Astrocyte (in vitro differentiated cells and primary cell): ENCODE data around the gene EHBP1. TPM values are rescaled to one million over a fixed set of nuclear protein-coding genes. Genes with fewer than 3 reads are reported as not detected.

Experiments
- DNase-seq: peaks from one replicate; pipeline ENCODE4 v3.0.0-alpha.2; 2010; ENCODE audit warnings: low read depth
- FAIRE-seq: peaks from 2 replicates; lab custom pipeline; 2011; peaks lifted over from hg19 to GRCh38; lab: Jason Lieb, UNC
- H2AFZ ChIP-seq: 2 replicates; pipeline ENCODE4 v1.6.0; 2012; ENCODE audit warnings: low read depth, low read length, inconsistent platforms
- H3K27ac ChIP-seq: 2 replicates; pipeline ENCODE4 v1.5.1; 2011; ENCODE audit warnings: low read depth, low read length, inconsistent platforms
- H3K27me3 ChIP-seq: 2 replicates; pipeline ENCODE4 v1.6.0; 2011; ENCODE audit warnings: low read length, inconsistent platforms; ENCODE audit not compliant: insufficient read depth
- H3K36me3 ChIP-seq: 2 replicates; pipeline ENCODE4 v1.5.1; 2011; ENCODE audit warnings: low read length, inconsistent platforms; ENCODE audit not compliant: insufficient read depth
- H3K4me1 ChIP-seq: 2 replicates; pipeline ENCODE4 v1.5.1; 2011; ENCODE audit warnings: low read length, inconsistent platforms; ENCODE audit not compliant: insufficient read depth
- H3K4me2 ChIP-seq: 2 replicates; pipeline ENCODE4 v1.6.0; 2012; ENCODE audit warnings: low read length, inconsistent platforms
- H3K4me3 ChIP-seq: 2 replicates; pipeline ENCODE4 v1.5.1; 2011; ENCODE audit warnings: low read depth, mild to moderate bottlenecking, low read length, inconsistent platforms; ENCODE audit not compliant: insufficient read depth
- H3K79me2 ChIP-seq: 2 replicates; pipeline ENCODE4 v1.6.0; 2012; ENCODE audit warnings: mild to moderate bottlenecking, low read length, inconsistent platforms; ENCODE audit not compliant: insufficient read depth
- H3K9ac ChIP-seq: 2 replicates; pipeline ENCODE4 v1.6.0; 2012; ENCODE audit warnings: mild to moderate bottlenecking, low read length, inconsistent platforms
- H3K9me3 ChIP-seq: 2 replicates; pipeline ENCODE4 v1.5.1; 2012; ENCODE audit warnings: low read depth, mild to moderate bottlenecking, low read length, inconsistent platforms; ENCODE audit not compliant: insufficient read depth
- H4K20me1 ChIP-seq: 2 replicates; pipeline ENCODE4 v1.6.0; 2012; ENCODE audit warnings: low read length, inconsistent platforms; ENCODE audit not compliant: insufficient read depth
- H3K27ac Mint-ChIP-seq: one replicate; pipeline ENCODE4 v1.8.0; 2021; ENCODE audit warnings: mild to moderate bottlenecking, mixed read lengths; ENCODE audit not compliant: unreplicated experiment
- H3K27me3 Mint-ChIP-seq: one replicate; pipeline ENCODE4 v1.8.0; 2021; ENCODE audit warnings: low read depth, mixed read lengths; ENCODE audit not compliant: unreplicated experiment
- H3K36me3 Mint-ChIP-seq: one replicate; pipeline ENCODE4 v1.8.0; 2021; ENCODE audit warnings: low read depth, mixed read lengths; ENCODE audit not compliant: unreplicated experiment
- H3K4me1 Mint-ChIP-seq: one replicate; pipeline ENCODE4 v1.8.0; 2021; ENCODE audit warnings: low read depth, mixed read lengths; ENCODE audit not compliant: unreplicated experiment
- H3K4me3 Mint-ChIP-seq: one replicate; pipeline ENCODE4 v1.8.0; 2021; ENCODE audit warnings: mild to moderate bottlenecking, moderate library complexity, mixed read lengths; ENCODE audit not compliant: unreplicated experiment
- H3K9me3 Mint-ChIP-seq: one replicate; pipeline ENCODE4 v1.8.0; 2021; ENCODE audit warnings: mild to moderate bottlenecking, mixed read lengths; ENCODE audit not compliant: unreplicated experiment
- EZH2 ChIP-seq: IDR thresholded peaks from 2 replicates; pipeline ENCODE4 v1.6.1; 2012; ENCODE audit warnings: mild to moderate bottlenecking, low read length, inconsistent platforms; ENCODE audit not compliant: insufficient read depth
- total RNA-seq: library from RNA; stranded (reverse); gene quantifications from 2 replicates; pipeline ENCODE4 v1.2.1, GENCODE V29; 2021
- TF ChIP-seq, protein P1 (sequence below): IDR thresholded peaks from 2 replicates; pipeline ENCODE4 v1.5.1; 2011; ENCODE audit warnings: low read depth, mild to moderate bottlenecking, inconsistent platforms, low read length, moderate library complexity; ENCODE audit not compliant: insufficient read depth

EHBP1 gene
- total RNA-seq, 1 donor from 2014 or later, result 44.1 TPM

DNA sequence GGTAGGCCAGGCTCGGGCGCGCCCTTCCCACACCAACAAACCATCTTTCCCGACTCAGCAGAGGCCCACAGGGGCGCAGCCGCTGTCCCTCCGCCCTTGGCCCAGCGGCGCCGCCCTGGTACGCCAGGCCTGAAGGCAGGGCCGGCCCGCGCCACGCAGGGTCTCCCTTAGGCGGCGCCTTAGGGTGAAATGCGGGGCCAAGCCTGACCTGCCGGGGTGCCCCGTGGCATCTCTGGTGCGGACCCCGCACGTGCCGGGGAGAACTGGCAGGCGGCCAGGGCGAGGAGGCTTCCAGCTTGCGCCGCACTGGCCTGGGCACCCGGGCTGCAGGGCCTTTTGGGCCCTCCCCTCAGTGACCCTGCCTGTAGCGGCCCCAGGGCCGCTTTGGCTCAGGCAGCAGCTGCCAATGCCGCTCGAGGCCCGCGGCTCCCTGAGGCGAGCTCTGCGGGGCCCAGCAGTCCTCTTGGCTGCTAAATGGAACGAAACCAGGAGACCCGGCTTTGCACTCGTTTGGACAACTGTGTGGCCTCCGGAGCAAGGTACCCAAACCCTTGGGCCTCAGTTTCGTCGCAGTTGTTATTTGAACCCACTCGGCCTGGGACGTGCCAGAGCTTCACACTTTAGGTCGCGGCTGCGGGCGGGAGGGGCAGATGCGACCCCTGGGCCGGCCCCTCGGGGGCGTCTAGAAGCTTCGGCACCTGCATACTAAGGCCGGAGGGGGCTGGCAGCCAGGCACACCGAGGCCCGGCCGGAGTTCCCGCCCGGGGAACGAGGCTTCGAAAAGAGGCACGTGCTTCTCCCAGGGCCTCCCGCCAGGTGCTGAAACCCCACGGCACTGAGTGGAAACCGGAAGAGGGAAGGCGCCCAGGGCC, 353.6 kb downstream of the EHBP1 start:
- no peaks in the 10 kb centered on the region for H3K4me1 Mint-ChIP-seq
- H3K4me3 ChIP-seq, result no peak overlapping the region

DNA sequence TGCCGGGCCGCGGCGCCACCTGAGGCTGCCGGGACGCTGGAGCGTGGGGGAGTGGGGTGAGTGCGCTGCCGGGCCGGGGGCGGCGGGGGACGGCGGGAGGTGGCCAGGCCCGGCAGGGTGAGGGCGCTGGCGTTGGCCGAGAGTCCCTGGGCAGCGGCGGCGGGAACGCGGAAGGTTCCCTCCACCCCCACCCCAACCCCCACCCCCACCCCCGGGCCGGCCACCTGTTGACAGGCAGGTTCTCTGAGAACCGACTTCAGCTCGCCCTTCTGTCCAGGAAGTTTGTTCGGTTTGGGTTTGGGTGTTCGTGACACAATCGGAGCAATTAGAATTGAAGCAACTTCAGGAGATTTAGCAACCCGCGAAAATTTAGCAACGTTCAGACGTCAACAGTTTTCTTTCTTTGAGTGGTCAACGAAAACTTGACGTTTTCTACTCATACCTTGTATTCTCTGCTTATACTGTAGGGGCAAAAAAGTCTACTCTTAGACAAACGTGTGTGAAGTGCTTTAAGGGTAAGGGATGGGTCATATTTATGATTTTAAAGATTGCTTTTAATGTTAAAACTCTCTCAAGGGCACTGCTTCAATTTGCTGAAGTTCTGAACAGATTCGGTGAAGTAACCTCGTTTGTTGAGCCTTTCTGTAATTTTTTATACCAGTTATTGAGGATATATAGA, 354.4 kb downstream of the EHBP1 start:
- Histone ChIP-seq H3K79me2 (peaks cover 14% of the 10 kb centered on the region), H3K36me3 (no peaks in the 10 kb centered on the region), H3K9me3 (no peaks in the 10 kb centered on the region), H4K20me1 (peaks cover 27% of the 10 kb centered on the region), H3K4me2 (no peak overlapping the region), H3K9ac (no peak overlapping the region), H3K4me1 (peaks cover 4% of the 10 kb centered on the region), H3K4me3 (no peak overlapping the region), H2AFZ (no peak overlapping the region), H3K27ac (no peak overlapping the region), H3K27me3 (peaks cover 70% of the 10 kb centered on the region)
- DNase-seq, result no peak
- peak overlapping the region; percentile 65 for H3K4me3 Mint-ChIP-seq
- peaks cover 66% of the 10 kb centered on the region for H3K27me3 Mint-ChIP-seq
- TF ChIP-seq EZH2, result no peak
- TF ChIP-seq, protein P1, sequence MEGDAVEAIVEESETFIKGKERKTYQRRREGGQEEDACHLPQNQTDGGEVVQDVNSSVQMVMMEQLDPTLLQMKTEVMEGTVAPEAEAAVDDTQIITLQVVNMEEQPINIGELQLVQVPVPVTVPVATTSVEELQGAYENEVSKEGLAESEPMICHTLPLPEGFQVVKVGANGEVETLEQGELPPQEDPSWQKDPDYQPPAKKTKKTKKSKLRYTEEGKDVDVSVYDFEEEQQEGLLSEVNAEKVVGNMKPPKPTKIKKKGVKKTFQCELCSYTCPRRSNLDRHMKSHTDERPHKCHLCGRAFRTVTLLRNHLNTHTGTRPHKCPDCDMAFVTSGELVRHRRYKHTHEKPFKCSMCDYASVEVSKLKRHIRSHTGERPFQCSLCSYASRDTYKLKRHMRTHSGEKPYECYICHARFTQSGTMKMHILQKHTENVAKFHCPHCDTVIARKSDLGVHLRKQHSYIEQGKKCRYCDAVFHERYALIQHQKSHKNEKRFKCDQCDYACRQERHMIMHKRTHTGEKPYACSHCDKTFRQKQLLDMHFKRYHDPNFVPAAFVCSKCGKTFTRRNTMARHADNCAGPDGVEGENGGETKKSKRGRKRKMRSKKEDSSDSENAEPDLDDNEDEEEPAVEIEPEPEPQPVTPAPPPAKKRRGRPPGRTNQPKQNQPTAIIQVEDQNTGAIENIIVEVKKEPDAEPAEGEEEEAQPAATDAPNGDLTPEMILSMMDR, result no peak
- no peak for FAIRE-seq
- H3K4me1 Mint-ChIP-seq, result no peaks in the 10 kb centered on the region
- peaks cover 1% of the 10 kb centered on the region for H3K36me3 Mint-ChIP-seq
- H3K27ac Mint-ChIP-seq, result no peak overlapping the region
- H3K9me3 Mint-ChIP-seq, result peaks cover 10% of the 10 kb centered on the region

More for the DNA sequence above, 353.6 kb downstream of the EHBP1 start:
- peaks cover 17% of the 10 kb centered on the region for H3K9me3 Mint-ChIP-seq
- H4K20me1 ChIP-seq, result peaks cover 35% of the 10 kb centered on the region
- no peaks in the 10 kb centered on the region for H3K36me3 ChIP-seq
- no peak overlapping the region for H3K27ac Mint-ChIP-seq
- peaks cover 4% of the 10 kb centered on the region for H3K4me1 ChIP-seq
- TF ChIP-seq EZH2, result peak; percentile 96
- TF ChIP-seq, protein P1, result no peak
- DNase-seq, result no peak
- H3K27me3 Mint-ChIP-seq, result peaks cover 74% of the 10 kb centered on the region
- no peak overlapping the region for H2AFZ ChIP-seq
- H3K4me3 Mint-ChIP-seq, result no peak overlapping the region
- H3K79me2 ChIP-seq, result peaks cover 21% of the 10 kb centered on the region
- H3K9ac ChIP-seq, result no peak overlapping the region
- peaks cover 1% of the 10 kb centered on the region for H3K36me3 Mint-ChIP-seq
- H3K27ac ChIP-seq, result no peak overlapping the region
- no peaks in the 10 kb centered on the region for H3K9me3 ChIP-seq
- H3K4me2 ChIP-seq, result peak overlapping the region; percentile 53
- no peak for FAIRE-seq
- peaks cover 73% of the 10 kb centered on the region for H3K27me3 ChIP-seq
